Medulla oblongata (tissue), 1 donor: ENCODE results near the gene TBC1D20.
"Not testable (repeated sequence)": the region's sequence is repeated elsewhere in the genome, so short reads cannot be mapped to it uniquely, and the experiment has no call there.

Experiments used
- DNase-seq: peaks from one replicate; pipeline ENCODE4 v3.0.0-alpha.2; 2015; ENCODE audit errors: extremely low spot score

The TBC1D20 gene, protein sequence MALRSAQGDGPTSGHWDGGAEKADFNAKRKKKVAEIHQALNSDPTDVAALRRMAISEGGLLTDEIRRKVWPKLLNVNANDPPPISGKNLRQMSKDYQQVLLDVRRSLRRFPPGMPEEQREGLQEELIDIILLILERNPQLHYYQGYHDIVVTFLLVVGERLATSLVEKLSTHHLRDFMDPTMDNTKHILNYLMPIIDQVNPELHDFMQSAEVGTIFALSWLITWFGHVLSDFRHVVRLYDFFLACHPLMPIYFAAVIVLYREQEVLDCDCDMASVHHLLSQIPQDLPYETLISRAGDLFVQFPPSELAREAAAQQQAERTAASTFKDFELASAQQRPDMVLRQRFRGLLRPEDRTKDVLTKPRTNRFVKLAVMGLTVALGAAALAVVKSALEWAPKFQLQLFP

DNA sequence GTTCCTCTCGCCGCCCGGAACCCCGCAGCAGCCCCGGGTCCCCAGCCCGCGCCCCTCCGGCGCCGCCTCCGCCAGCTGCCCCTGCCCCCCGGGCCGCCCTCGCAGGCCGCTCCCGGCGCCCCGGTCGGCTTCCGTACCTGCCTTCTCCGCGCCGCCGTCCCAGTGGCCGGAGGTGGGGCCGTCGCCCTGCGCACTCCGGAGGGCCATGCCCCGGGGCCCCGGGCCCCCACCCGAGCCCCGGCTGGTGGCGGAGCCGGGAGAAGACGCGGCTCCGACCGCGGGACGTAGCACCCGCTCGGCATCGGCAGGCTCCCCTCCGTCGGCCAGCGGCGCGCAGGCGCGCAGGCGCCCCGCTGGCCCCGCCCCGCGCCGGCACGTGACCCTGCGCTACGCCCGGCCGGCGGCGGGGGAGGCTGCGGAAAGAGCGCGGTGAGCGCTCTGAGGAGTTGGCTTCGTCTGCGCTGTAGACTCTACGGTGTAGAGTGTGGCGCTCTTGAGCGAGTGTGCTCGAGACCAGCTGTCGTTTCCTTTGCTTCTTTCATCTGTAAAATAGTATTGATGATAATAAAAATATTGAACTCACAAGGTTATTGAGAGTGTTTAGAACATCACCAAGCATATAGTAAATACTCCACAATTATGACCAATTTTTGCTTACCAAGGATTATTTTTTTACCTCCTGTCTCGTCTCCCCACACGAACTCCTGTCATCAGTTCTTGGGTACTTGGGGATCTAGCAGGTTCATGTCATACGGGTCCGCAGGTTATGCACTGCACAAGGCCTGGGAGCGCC lies at the start of gene TBC1D20:
Gene TBC1D20, minus strand, starts transcription at position 335 of the 793 bp plus-strand sequence. Its CDS starts 128 bp downstream, at position 207.
- DNase-seq: peak; percentile 94

DNA sequence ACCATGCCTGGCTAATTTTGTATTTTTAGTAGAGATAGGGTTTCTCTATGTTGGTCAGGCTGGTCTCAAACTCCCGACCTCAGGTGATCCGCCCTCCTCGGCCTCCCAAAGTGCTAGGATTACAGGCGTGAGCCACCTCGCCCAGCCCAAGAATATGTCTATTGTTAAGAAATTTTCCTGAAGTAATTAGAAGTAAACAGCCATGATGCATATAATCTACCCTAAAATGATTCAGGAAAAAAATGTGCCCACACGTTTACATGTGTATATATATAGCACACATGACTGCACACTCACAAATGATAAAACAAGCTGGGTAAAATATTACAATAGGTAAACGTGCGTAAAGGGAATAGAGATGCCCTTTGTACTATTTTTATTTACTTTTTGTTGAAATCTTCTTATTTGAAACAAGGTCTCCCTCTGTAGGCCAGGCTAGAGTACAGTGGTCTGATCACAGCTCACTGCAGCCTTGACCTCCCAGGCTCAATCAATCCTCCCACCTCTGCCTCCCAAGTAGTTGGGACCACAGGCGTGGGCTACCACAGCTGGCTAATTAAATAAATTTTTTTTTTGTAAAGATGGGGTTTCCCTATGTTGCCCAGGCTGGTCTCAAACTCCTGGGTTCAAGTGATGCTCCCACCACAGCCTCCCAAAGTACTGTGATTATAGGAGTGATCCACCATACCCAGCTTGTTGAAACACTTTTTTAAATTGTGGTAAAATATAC lies 48.2 kb upstream of the TBC1D20 start:
- not testable (repeated sequence) for DNase-seq

DNA sequence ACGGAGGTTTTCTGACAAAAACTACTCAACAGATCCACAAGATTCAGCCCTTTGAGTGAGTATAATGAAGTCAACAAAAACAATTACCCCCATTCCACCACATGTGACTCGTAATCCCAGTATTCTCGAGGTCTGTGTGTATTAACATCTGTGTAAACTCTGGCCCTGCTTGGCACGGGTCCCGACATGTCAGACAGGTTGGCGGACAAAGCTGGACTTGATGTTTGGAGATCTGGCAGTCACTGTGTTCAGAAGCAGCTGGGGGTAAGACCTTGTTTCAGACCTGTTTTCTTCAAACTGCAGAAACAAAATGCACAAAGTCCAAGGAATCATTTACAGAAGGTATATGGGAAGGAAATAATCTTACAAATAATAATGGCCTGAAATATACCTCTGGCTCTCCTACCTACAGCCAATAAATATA lies 46.0 kb upstream of the TBC1D20 start:
- not testable (repeated sequence) for DNase-seq

DNA sequence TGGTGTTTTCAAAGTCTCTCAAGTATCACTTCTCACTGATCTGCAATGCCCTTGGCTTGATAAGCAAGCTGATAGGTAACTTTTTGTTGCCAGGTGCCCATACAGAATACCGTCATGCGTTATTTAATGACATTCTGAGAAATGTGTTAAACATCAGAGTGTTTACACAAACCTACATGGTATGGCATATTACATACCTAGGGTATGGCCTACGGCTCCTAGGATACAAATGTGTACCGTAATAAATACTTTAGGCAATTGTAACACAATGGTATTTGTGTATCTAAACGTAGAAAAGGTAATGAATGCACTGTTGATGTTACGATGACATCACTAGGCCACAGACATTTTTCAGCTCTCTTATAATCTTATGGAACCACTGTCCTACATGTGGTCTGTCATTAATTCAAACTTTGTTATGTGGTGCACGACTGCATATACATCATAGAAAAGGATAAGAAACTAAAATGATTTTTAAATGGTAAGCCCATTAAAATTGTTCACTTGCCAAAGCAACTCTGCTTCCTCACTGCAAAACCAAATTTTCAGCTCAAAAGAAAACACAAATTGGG lies 45.5 kb upstream of the TBC1D20 start:
- DNase-seq: no peak

DNA sequence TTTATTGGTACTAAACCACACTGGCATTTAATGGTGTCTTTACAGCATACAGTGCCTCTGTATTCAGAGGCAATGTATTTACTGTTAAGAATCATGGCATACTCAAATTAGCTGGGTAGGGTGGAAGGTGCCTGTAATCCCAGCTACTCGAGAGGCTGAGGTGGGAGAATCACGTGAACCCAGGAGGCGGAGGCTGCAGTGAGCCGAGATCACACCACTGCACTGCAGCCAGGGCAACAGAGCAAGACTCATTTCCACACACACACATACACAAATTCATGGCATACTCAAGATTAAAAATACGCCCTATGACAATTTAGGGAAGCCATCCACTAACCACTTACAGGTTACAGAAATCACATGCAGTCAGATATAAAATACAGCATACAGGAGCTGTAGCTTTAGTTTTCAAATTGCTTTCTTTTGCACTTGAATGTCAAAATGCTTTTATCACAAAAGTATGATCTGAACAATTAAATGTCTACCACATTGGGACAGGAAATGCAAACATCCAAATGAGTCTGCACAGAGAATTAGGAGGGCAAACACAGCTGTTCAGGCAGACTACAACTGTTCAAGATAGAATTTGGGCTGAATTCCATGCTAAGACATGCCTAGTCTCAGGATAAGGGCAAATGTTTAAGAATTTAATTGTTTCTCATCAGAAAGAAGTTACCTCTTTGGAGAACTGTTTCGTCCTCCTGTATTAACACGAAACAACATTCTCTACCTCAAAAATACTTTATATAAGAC lies 44.8 kb upstream of the TBC1D20 start:
- no peak for DNase-seq

DNA sequence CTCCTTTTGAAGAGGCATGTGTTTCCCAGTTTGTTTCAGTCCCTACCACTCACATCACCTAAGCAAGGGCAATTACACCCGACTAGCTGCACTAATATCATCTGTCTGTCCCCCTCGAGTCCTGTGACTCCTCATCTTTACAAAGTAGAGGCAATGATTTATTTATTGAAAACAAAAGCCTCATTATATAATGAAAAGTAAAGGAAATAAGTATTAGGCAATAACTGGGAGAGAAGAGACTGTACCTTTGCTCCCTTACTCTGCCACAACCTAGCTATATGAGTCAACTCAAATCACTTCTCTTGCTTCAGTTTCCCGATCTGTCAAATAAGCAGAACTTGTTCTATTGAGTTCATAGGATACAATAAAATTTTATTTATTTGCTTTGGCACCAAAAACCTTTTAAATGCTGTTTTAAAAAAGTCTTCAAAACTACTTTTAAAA lies 42.3 kb upstream of the TBC1D20 start:
- no peak for DNase-seq

DNA sequence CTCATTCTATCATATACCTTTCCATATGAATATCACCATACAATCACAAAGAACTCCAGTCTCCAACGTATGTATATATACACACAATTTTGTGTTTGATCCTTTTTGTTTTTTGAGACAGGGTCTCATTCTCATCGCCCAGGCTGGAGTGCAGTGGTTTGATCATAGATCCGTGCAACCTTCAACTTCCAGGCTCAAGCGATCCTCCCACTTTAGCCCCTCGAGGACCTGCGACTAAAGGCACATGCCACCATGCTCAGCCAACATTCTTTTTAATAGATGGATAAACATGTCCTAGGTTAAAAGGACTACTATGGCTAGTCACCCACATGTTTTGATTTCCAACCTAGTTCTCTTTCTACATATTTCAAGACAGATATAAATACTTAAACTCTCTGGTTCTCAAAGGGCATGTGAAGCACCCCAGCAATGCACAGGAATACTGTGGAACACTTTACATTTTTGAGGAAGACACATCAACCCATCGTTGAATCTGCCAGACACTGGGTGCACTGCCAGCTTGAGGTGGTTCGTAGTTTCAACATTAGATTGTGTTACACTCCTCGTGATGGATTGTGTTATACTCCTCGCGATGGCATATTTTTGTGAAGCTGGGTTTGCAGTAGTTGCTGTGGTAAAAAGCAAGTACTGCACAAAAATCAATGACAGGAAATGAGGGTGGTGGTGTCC lies 40.9 kb upstream of the TBC1D20 start:
- DNase-seq: no peak

DNA sequence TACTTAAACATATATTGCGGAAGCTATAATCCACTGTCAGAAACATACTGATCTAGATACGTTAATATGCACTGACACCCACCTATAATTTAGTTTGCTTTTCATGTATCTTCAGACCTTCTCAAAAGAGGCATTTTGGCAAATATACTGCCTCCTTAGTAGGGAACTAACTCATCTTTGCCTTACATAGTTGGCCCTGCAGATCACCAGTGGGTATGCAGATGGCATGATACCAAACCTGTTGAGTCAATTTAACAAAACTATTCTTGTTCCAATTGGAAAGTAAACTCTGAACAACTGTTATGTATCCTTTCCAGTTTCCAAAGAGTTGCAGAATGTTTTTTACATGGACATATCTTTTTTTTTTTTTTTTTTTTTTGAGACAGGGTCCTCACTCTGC lies 35.6 kb upstream of the TBC1D20 start:
- no peak for DNase-seq

DNA sequence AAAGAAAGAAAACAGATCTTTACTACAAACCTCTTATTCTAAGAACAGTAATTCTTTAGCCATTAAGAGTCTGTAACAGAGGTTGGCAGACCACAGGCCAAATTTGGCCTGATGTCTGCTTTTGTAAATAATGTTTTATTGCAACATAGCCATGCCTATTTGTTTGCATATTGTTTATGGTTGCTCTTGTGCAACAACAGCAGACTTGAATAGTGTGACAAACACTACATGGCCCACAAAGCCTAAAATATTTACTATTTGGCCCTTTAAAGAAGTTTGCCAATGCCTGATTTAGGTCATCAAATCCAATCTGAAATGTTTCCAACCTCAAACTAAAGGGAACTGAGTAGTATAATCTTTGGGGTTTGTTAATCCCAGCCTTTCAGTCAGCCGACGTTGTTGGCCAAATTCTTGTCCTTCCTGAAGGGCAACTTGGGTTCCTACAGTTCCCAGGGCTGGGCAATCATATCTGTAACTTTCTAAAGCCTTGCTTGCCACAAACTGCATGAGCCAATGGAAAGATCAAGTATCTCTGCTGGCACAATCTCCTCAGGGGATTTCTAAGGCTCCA lies 33.9 kb upstream of the TBC1D20 start:
- no peak for DNase-seq

DNA sequence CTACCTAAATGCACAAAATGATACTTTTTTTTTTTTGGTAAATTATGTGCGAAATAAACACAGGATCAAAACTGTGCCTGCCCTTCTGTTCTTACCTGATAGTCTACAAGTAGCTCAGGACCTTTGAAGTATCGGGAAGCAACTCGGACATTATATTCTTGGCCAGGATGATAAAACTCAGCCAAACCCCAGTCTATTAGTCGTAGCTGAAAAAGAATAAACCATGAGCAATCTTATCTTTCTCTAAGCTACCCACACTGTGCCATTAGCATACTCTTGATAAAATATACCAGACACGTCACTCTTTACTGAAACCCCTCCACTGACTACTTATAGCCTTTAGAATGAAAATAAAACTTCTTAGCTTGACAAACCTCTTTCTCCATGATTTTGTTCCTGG lies 29.8 kb upstream of the TBC1D20 start:
- DNase-seq: no peak

DNA sequence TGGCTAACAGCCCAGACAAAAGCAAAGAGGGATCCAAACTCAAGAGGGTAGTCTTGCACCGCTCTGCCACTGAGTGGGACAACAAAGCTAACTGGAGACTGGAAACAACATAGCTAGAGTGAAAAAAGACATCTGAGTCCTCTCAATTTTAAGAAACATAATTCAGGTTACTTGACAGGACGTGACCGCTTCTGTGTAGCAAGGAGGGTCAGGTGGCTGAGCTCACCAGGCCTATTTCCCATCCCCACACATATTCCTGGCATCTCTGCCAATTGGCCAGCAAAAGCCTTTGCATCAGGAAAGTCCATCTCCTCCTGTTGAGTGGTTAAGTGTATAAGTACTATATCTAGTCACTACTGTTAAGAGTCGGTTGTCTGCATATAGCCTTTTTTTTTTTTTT lies 25.3 kb upstream of the TBC1D20 start:
- no peak for DNase-seq

DNA sequence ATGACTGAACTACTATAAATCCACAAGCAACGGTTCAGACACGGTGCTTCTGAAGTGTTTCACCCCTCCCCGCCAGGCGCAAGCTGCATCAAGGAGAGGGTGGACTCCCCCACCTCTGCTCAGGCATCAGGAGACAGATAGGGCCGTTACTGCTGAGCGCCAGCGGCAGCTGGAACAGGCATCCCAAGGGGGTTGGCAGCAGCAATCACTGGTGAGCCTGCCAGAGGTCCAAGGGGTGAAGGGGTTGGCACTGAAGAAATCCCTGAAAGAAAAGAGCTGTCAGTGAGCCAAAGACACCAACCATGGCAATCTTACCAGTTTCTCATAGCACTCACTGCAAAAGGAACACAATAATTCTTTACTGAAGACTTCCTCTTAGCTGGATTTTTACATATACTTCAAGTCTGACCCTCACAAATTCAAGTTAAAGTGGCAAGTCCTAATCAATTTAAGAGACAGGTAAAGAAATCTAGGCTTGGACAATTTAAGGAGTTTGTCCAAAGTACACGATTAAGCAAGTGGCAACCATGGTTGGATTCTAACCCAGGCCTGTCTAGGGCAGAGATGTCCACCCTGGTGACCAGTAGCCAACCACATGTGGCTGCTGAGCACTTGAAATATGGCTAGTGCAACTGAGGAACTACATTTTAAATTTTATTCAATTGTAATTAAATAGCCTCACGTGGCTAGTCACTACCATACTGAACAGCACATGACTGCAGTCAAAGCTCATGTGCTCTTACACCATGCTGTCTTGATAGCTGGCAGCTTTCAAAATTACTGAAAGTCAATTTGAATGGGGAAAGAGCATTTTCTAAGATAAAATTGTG lies 21.7 kb upstream of the TBC1D20 start:
- peak; percentile 36 for DNase-seq

DNA sequence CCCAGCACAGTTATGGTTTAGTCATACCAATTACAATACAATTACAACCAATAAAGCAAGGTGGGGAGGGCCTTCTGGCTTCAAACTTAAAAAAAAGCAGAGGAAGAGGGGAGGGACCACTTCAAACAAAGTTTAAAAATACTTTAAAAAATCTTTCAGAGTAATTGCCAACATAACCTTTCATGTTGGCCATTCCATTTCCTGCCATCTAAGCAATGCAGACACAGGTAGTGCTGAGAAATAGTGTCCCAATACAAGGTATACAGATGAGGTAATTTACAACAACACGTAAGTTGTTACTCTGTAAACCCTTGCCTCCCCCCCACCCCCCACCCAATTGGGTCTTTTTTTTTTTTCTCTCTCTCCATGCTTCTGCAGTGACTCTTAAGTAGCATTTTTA lies 18.8 kb upstream of the TBC1D20 start:
- no peak for DNase-seq

DNA sequence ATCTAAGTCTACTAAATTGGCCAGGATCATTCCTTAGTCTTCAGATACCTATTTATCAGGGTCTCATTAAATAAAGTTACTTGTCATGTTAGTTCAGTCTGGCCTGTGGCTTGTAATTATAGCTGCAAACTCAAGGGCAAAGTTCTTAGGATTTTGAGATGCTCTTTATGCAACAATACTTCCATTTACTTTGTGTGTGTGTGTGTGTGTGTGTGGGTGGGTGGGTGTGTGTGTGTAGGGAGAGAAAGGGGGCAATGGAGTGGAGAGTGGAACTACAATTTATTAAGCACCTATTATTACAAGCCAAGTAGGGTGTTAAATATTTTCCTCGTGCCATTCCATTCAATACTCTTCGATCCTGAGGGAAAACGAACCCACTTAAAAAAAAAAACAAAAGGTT lies 17.7 kb upstream of the TBC1D20 start:
- DNase-seq: no peak

DNA sequence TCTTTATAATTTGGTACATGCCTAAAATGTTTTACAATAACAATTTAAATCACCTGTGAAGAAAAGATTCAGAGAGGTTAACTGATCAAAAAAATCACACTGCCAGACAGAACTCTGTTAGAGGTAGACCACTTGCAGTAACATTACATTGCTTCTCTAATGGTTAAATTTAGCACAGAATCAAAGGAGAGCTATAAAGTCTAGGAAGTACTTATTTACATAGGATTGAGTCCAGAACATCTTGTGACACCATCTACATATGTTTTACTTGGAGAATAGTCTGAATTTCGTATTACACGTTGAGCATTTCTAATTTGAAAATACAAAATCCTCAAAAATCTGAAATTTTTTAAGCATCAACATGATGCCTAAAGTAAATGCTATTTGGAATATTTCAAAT lies 17.2 kb upstream of the TBC1D20 start:
- no peak for DNase-seq

DNA sequence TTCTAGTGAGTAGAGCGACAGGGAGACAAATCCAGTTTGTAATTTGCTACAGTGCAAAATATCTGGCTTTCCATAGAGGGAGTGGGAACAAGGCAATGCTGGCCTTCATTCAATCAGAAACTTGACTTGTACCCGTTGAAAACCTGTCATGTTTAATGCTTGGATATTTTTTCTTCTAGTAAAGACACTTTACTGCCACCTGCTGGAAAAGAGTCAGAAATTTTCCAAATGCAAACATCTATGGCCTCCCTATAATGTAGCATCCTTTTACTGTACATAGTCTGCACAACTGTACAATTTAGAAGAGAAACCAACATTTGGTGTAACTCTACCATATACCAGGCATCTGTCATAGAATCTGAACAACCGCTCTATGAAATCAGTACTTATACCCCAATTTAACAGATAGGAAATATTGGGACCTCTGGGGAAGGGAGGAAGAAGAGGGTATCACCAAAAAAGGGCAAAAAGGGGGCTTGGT lies 16.7 kb upstream of the TBC1D20 start:
- peak; percentile 79 for DNase-seq

DNA sequence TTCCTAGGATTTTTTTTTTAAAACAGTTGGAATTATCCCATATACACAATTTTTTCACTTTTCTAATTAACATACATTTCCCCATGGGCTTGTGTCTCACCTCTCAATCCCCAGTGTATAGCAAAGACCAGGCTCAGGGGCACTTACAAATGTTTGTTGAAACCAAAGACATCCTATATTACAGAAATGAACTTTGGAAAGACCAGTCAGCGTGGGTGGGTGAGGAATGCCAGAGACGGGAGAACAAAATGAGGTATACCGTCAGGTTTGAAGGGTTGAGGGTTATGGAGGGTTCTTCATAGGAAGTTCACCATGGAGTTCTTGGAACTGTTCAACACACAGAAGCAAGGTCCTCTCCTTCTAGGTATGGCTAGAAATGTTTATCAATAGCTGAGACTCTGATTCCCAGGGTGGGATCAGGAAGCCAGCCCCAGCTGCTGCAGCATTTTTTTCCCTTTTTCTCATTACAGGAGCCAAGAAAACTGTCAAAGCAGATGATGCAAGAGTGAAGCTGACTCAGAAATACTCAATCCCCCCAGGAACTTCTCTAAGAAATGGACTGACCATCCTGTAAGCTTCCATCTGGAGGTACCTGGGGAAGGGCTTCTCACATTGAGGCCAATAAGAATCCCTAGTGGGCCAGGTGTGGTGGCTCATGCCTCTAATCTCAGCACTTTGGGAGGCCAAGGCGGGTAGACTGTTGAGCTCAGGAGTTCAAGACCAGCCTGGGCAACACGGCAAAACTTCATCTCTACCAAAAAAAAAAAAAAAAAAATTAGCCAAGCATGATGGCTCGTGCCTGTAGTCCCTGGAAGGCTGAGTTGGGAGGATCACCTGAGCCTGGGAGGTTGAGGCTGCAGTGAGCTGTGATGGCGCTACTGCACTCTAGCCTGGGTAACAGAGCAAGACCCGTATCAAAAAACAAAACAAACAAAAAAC lies 15.9 kb upstream of the TBC1D20 start:
- no peak for DNase-seq
